Subcutaneous adipose tissue (tissue), 4 donors: Measurements from ENCODE around the gene TMEM108. TPM values are rescaled to one million over a fixed set of nuclear protein-coding genes. Genes with fewer than 3 reads are reported as not detected.

Experiments
- total RNA-seq, 4 donors: library from RNA; depleted of rRNA; stranded (reverse); fragments of >200 nt; gene quantifications; one replicate each; pipeline ENCODE4 v1.1.0, GENCODE V29; 2016
- TF ChIP-seq, protein P1 (sequence below): fragments of 450-650 bp; IDR thresholded peaks from one replicate; pipeline ENCODE4 v1.5.1; 2016; ENCODE audit warnings: low read depth, mild to moderate bottlenecking, control low read depth, antibody characterized with exemption, moderate library complexity

The TMEM108 gene
- total RNA-seq, 4 donors from 2014 or later, result 0.66 to 1.0 (median 0.75) TPM; not detected in 1

- TF ChIP-seq, protein P1, sequence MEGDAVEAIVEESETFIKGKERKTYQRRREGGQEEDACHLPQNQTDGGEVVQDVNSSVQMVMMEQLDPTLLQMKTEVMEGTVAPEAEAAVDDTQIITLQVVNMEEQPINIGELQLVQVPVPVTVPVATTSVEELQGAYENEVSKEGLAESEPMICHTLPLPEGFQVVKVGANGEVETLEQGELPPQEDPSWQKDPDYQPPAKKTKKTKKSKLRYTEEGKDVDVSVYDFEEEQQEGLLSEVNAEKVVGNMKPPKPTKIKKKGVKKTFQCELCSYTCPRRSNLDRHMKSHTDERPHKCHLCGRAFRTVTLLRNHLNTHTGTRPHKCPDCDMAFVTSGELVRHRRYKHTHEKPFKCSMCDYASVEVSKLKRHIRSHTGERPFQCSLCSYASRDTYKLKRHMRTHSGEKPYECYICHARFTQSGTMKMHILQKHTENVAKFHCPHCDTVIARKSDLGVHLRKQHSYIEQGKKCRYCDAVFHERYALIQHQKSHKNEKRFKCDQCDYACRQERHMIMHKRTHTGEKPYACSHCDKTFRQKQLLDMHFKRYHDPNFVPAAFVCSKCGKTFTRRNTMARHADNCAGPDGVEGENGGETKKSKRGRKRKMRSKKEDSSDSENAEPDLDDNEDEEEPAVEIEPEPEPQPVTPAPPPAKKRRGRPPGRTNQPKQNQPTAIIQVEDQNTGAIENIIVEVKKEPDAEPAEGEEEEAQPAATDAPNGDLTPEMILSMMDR, result no peak
These were observed 343.3 kb downstream of the TMEM108 start for GRCh38 chr3:133381346-133382109.

DNA sequence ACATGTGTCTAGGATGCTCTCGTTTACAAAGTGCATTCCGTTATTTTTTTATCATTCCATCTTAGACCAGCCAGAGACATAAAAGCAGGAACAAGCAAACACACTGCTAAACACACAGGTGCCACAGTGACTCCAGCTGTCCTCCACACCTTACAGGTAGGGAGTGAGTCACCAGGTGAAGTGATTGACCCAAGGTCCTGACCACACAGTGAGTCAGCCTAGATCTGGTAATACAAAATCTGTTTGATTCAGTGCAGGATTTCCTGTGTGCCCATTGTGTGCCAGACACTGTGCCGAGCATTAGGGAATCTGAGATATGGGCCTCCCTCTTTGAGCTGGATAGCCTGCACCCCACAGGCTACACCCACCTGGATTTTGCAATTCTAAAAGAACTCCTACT is 345.0 kb downstream of the TMEM108 start:
- TF ChIP-seq, protein P1, result no peak

DNA sequence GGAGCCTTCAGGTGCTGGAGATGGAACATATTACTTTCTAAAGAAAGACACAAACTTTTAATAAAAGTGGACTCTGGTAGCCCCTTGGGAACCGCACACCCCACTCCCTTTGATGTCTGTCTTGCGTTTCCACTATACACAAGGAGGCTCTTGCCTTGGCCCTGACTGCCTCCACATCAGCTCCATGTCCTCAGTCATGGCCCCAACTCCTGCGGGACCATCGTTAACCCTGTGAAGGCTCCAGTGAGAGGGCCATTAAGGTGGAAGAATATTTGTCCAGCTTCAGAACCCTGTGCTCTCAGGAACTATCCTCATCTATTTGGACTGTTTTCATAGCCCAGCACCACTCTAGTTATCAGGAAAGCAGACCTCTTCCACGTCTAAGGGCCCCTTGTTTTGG is 345.6 kb downstream of the TMEM108 start:
- TF ChIP-seq, protein P1, result no peak

DNA sequence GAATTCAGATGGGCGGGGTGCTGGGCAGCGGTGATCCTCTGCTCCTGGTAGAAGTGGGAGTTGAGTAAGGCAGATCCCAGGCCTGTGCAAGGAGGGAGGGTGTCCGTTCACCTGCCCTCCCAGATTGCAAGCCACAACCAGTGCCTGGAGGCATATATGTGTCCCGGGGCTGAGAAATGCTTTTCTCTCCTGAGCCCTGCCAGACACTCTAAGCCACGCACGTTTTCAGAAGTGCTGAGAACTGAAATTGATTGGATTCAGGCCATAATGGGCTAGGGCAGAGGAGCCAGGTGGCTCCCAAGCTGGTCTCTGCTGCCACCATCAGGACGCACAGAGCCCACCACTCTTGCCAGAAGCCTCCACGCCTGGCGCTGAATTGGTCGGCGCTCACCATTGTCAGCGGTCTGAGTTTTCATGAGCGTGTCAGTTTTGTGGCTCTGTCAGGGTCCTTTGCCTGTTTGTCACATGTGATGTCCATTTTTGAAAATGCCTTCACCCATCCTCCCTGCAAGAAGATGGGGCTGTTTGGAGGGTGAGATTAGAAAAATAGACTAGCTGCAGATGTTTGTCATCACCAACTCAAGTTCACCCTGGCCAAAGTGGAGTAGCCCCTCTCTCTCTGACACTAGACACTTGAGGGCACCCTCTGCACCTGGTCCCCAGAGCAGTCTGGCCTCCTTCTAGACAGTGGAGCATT is 346.3 kb downstream of the TMEM108 start:
- TF ChIP-seq, protein P1, result no peak

GRCh38 chr3:133386876-133387275 is 348.7 kb downstream of the TMEM108 start:
- TF ChIP-seq, protein P1, result no peak

DNA sequence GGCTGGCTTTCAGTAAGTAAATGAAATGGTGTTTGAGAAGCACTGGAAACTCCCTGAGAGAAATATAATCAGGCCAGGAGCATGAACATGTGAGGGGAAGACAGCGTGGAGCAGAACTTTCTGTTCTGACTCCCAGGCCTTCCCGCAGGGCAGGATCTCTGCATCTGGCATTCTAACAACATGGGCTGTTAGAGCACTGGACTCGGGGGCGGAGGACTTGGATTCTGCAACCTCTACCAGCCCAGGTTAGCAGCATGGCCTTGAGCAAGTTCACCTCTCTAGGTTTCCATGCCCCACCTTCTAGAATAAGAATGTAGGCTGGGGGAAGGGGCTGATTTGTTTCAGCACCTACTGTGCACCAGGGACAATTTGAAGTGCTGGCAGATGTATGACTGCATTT is 349.1 kb downstream of the TMEM108 start:
- TF ChIP-seq, protein P1, result no peak

- TF ChIP-seq, protein P1, result no peak
These were observed 350.7 kb downstream of the TMEM108 start for GRCh38 chr3:133388696-133389395.
